Upper lobe of left lung (tissue), 6 donors: ENCODE measurements around the gene ACSL3. TPM values are rescaled to one million over a fixed set of nuclear protein-coding genes. Genes with fewer than 3 reads are reported as not detected.

ENCODE experiments used
- ATAC-seq, 2 donors: fragments of 200-7000 bp; cut with Tn5 transposase; one replicate each; pipeline ENCODE4 v1.9.1; 2022; ENCODE audit warnings: mild to moderate bottlenecking in 2 of 2, moderate library complexity in 2 of 2; ENCODE audit not compliant: low FRiP score in 2 of 2
- DNase-seq, 2 donors: peaks; one replicate each; pipeline ENCODE4 v3.0.0-alpha.2; 2019 to 2020
- H3K27ac ChIP-seq, 4 donors: fragments of 200-600 bp; sonication (generic); one replicate each; pipeline ENCODE4 v1.5.1; 2016 to 2019
- H3K27me3 ChIP-seq, 4 donors: fragments of 200-600 bp; sonication (generic); one replicate each; pipeline ENCODE4 v1.5.1; 2017 to 2019
- H3K36me3 ChIP-seq, 4 donors: fragments of 200-600 bp; sonication (generic); one replicate each; pipeline ENCODE4 v1.5.1; 2016 to 2019
- H3K4me1 ChIP-seq, 4 donors: fragments of 200-600 bp; sonication (generic); one replicate each; pipeline ENCODE4 v1.5.1; 2018 to 2019
- H3K4me3 ChIP-seq, 4 donors: fragments of 200-600 bp; sonication (generic); one replicate each; pipeline ENCODE4 v1.5.1; 2017 to 2019; ENCODE audit warnings: mild to moderate bottlenecking in 2 of 4, moderate library complexity in 1 of 4
- H3K9me3 ChIP-seq, 4 donors: fragments of 200-600 bp; sonication (generic); one replicate each; pipeline ENCODE4 v1.5.1; 2018 to 2019
- CTCF ChIP-seq, 6 experiments: fragments of 450-650 bp in 4 of 6; fragments of 200-600 bp in 2 of 6; sonication (generic) in 2 of 6; IDR thresholded peaks; one replicate each; pipeline ENCODE4 v1.5.1; 2016 to 2019; ENCODE audit warnings: antibody characterized with exemption in 6 of 6
- EP300 ChIP-seq, 4 donors: sonication (generic); formaldehyde crosslinking; IDR thresholded peaks; one replicate each; pipeline ENCODE4 v1.5.1; 2017; ENCODE audit warnings: antibody characterized with exemption in 4 of 4, control low read depth in 2 of 4
- POLR2A ChIP-seq, 4 donors: fragments of 450-650 bp; IDR thresholded peaks; one replicate each; pipeline ENCODE4 v1.5.1; 2016 to 2017; ENCODE audit warnings: antibody characterized with exemption in 4 of 4, mild to moderate bottlenecking in 2 of 4
- POLR2AphosphoS5 ChIP-seq, 2 donors: sonication (generic); formaldehyde crosslinking; IDR thresholded peaks; one replicate each; pipeline ENCODE4 v1.5.1; 2017; ENCODE audit warnings: antibody characterized with exemption in 2 of 2
- WGBS, 2 donors: methylation state at CpG; one replicate each; pipeline ENCODE4 v1.1.5; 2017 to 2018; 5-methylcytosine and 5-hydroxymethylcytosine counted together
- total RNA-seq, 6 donors: library from RNA; depleted of rRNA in 4 of 6; stranded (reverse); fragments of >200 nt in 4 of 6; gene quantifications; one replicate each; pipeline versions ENCODE4 v1.1.0 to v1.2.1, GENCODE V29; 2016 to 2021
- donor health status: DM: no; HTN: no; CAD: no; lungs with moderate emphysema.
- donor health status: DM: no; HTN: yes; CAD: no; lungs with severe emphysema.

ACSL3 gene
- total RNA-seq, 6 donors from 2014 or later = 35.6 to 86.0 (median 69.9) TPM

- no peaks in the 10 kb centered on the region for H3K9me3 ChIP-seq
- TF ChIP-seq POLR2A (IDR thresholded peaks at IDR 0.05) = no peak
- no peak for TF ChIP-seq CTCF (IDR thresholded peaks at IDR 0.05)
- no peak for TF ChIP-seq POLR2AphosphoS5 (IDR thresholded peaks at IDR 0.05)
- TF ChIP-seq EP300 (IDR thresholded peaks at IDR 0.05) = no peak
- H3K36me3 ChIP-seq = peaks cover 0 to 3% (median 0%) of the 10 kb centered on the region in 4 donors
- H3K4me3 ChIP-seq = no peak overlapping the region
- H3K27ac ChIP-seq = peak overlapping the region in 2 of 4 donors; percentile 22 to 35
- ATAC-seq (peak in 1 of 2 donors; percentile 68), DNase-seq (no peak)
- WGBS, 2 donors = 51 to 53% methylated on average over 2 of the region's 2 CpGs
- H3K27me3 ChIP-seq = no peaks in the 10 kb centered on the region
- H3K4me1 ChIP-seq = peaks cover 21 to 35% (median 28%) of the 10 kb centered on the region in 4 donors
These were observed 23.4 kb downstream of the ACSL3 start for GRCh38 chr2:222884114-222884771.

GRCh38 chr2:222884805-222885424, 24.1 kb downstream of the ACSL3 start:
- Histone ChIP-seq H3K27me3 (no peaks in the 10 kb centered on the region), H3K4me3 (no peak overlapping the region), H3K36me3 (peaks cover 0 to 3% (median 0%) of the 10 kb centered on the region in 4 donors), H3K4me1 (peaks cover 21 to 33% (median 28%) of the 10 kb centered on the region in 4 donors), H3K9me3 (no peaks in the 10 kb centered on the region), H3K27ac (peak overlapping the region in 1 of 4 donors; percentile 35)
- TF ChIP-seq POLR2AphosphoS5 (IDR thresholded peaks at IDR 0.05) = no peak
- ATAC-seq (peak in 1 of 2 donors; percentile 7), DNase-seq (no peak)
- WGBS, 2 donors = 43 to 44% methylated on average over 5 of the region's 5 CpGs

DNA sequence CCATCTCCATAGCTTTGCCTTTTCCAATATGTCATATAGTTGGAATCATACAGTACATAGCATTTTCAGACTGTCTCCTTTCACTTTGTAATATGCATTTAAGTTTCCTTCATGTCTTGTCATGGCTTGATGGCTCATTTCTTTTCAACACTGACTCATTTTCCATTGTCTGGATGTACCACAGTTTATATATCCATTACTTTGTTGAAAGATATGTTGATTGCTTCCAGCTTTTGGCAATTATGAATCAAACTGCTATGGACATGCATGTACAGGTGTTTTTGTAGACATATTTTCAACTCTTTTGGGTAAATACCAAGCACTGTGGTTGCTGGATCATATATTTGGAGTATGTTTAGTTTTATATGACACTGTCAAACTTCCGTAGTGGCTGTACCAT, 26.3 kb downstream of the ACSL3 start:
- Histone ChIP-seq H3K27ac (no peak overlapping the region), H3K9me3 (no peaks in the 10 kb centered on the region), H3K36me3 (peaks cover 0 to 3% (median 0%) of the 10 kb centered on the region in 4 donors), H3K27me3 (no peaks in the 10 kb centered on the region), H3K4me1 (peaks cover 31 to 47% (median 38%) of the 10 kb centered on the region in 4 donors), H3K4me3 (no peak overlapping the region)
- no peak for TF ChIP-seq EP300 (IDR thresholded peaks at IDR 0.05)
- no peak for DNase-seq
- no peak for ATAC-seq
- WGBS, 2 donors = 96% methylated on average over 1 of the region's 1 CpG

DNA sequence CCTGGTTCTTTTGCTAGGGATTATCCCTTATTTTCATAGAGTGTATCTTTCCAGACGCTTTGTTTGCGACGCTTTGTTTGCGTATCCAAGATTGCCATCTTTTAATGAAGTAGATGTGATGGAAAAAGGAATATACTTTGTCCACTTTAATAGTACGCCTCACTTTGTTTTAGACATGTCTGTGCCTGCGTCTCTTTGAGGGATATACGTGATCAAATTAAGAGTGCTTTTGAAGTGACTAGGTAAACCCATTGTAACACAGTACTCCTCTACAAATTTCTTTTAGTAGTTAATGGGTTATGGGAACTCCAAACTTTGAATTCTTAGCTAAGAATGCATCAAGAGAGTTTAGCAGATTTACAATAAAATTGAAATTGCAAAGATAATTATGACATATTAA, 27.9 kb downstream of the ACSL3 start:
- no peaks in the 10 kb centered on the region for H3K9me3 ChIP-seq
- ATAC-seq (no peak), DNase-seq (no peak)
- peaks cover 0 to 3% (median 0%) of the 10 kb centered on the region in 4 donors for H3K36me3 ChIP-seq
- TF ChIP-seq POLR2A (IDR thresholded peaks at IDR 0.05) = no peak
- TF ChIP-seq POLR2AphosphoS5 (IDR thresholded peaks at IDR 0.05) = no peak
- TF ChIP-seq CTCF (IDR thresholded peaks at IDR 0.05) = no peak
- TF ChIP-seq EP300 (IDR thresholded peaks at IDR 0.05) = no peak
- H3K4me3 ChIP-seq = no peak overlapping the region
- 79 to 85% methylated on average over 7 of the region's 7 CpGs for WGBS, 2 donors
- H3K27me3 ChIP-seq = no peaks in the 10 kb centered on the region
- H3K4me1 ChIP-seq = peaks cover 39 to 58% (median 45%) of the 10 kb centered on the region in 4 donors
- H3K27ac ChIP-seq = no peak overlapping the region

- ATAC-seq (no peak), DNase-seq (no peak)
- Histone ChIP-seq H3K4me3 (no peak overlapping the region), H3K27me3 (no peaks in the 10 kb centered on the region), H3K27ac (peak overlapping the region in 3 of 4 donors; percentile 40 to 67 (median 65)), H3K4me1 (peaks cover 17 to 43% (median 32%) of the 10 kb centered on the region in 4 donors), H3K36me3 (peaks cover 0 to 3% (median 0%) of the 10 kb centered on the region in 4 donors), H3K9me3 (no peaks in the 10 kb centered on the region)
- TF ChIP-seq POLR2A (IDR thresholded peaks at IDR 0.05) (no peak), CTCF (IDR thresholded peaks at IDR 0.05) (no peak), POLR2AphosphoS5 (IDR thresholded peaks at IDR 0.05) (no peak), EP300 (IDR thresholded peaks at IDR 0.05) (no peak)
- 43% methylated on average over 4 of the region's 4 CpGs for WGBS, 2 donors
These were observed 31.1 kb downstream of the ACSL3 start for GRCh38 chr2:222891890-222892289.
